T-helper 9 cell (primary cell): ENCODE results near the gene KRTAP19-5.
"Not testable (repeated sequence)": the region's sequence is repeated elsewhere in the genome, so short reads cannot be mapped to it uniquely, and the experiment has no call there.

Source experiments
- DNase-seq: peaks from one replicate; pipeline ENCODE4 v3.0.0-alpha.2; 2020
- total RNA-seq, 2 donors: gene quantifications; one replicate each; lab custom pipeline; 2026; lab: John Stamatoyannopoulos, UW

KRTAP19-5 gene
- 0 reads per million in 2 donors for total RNA-seq

DNA sequence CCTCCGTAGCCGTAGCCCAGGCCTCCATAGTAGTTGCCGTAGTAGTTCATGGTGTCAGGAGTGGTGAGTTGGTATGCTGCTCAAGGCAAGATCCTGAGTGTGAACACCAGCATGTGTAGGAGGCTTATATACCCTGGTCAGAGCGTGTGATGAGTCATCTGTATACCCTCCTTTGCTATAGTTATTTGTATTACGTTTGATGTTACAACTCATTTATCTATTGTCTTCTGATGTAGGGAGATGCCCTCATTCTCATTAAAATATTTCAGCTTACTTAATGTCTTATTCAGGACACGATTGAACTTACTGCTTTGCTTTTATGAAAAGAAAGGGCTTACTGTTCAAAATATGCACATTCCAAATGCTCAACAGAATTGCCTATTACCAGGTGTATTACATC lies at the start of gene KRTAP19-5:
Gene KRTAP19-5 (minus strand): TSS at position 101 of the 400 bp plus-strand sequence. CDS start 51 bp downstream, at position 50.
- no peak for DNase-seq

DNA sequence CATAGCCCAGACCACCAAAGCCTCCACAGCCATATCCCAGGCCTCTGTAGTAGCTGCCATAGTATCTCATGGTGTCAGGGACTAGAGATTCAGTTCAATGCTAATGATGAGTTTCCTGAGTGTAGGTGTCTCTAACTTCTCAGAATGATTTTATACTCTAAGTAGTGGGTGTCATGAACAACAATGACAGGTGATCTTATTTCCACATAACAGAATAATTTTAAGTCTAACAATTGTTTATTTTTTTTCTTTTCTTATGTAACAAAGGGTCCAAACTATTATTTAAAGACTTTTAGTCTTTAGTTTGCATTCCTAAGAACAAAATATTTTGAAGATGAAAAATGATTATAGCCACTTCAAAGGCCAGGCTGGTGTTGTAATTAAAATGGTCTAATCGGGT lies 39.8 kb upstream of the KRTAP19-5 start, which contains the start of gene KRTAP19-6:
Gene KRTAP19-6 (minus strand): TSS at position 101 of the 400 bp plus-strand sequence. CDS start 31 bp downstream, at position 70.
- no peak for DNase-seq

DNA sequence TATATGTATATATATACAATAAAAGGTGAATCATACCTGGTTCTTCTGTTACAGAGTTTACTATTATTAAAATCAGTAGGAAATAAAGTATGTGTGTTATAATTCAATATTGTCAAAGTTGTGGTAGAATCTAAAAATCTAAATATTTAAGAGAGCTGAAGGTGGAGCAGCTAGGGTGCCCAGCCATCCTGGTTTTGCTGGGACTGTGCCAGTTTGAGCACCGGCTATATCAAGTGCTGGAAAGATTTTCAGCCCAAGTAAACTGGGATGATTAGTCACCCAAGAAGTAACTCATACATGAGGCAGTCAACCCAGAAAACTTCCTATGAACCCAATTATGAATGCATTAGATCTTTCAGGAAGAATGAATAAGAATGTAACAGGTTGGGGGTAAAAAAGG lies 16.9 kb upstream of the KRTAP19-5 start:
- no peak for DNase-seq

DNA sequence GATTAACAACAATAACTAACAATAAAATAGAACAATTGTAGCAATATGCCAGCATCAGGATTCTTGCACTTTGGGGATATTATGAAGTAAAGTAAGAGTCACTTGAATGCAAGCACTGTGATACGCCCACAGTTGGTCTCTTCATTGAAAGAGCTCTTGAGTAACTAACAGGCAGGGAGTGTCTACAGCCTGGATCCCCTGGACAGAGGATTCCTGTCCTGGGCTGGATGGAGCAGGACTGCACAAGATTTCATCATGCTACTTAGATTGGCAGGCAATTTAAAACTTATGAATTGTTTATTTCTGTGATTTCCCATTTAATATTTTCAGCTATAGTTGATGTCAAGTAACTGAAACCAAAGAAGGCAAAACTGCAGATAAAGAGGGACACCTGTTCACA lies 13.7 kb upstream of the KRTAP19-5 start:
- no peak for DNase-seq

DNA sequence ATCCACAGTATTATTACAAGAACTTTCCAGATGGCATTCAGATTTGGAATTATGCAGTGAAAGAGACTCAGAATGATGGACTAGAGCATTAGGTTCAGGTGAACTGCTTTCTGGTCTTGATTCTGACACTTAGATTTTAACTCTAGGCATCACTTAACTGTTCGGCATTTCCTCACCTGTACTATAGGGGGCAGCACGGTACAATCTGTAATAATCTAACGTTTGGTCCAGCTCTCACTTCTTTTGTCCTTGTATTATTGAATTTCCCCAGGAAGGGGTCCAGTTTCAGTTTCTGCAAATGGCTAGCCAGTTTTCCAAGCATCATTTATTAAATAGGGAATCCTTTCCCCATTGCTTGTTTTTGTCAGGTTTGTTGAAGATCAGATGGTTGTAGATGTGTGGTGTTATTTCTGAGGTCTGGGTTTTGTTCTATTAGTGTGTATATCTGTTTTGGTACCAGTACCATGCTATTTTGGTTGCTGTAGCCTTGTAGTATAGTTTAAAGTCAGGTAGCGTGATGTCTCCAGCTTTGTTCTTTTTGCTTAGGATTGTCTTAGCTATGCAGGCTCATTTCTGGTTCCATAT lies 3.8 kb upstream of the KRTAP19-5 start:
- not testable (repeated sequence) for DNase-seq

DNA sequence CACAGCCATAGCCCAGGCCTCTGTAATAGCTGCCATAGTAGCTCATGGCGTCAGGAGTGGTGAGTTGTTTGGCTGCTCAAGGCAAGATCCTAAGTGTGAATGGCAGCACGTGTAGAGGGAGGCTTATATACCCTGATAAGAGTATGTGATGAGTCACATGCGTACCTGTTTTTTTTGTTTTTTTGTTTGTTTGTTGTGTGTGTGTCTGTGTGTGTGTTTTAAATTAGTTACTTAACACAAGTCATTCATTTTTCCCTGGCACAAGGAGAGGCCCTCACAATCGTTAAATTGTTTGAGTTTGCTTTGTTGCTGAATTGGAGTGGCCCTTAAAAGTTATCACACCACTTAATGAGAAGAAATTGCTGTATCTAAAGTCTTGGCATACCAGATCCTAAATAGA lies 4.9 kb downstream of the KRTAP19-5 start, which contains the start of gene KRTAP19-4:
Gene KRTAP19-4 (minus strand): TSS at position 101 of the 400 bp plus-strand sequence. CDS start 55 bp downstream, at position 46.
- DNase-seq: no peak

- no peak for DNase-seq
Measured at GRCh38 chr21:30491963-30492428, 9.9 kb downstream of the KRTAP19-5 start, which contains the start of gene KRTAP19-3. TSS of gene KRTAP19-3 (minus strand) at chr21:30492013. CDS start at chr21:30491957, 56 bp downstream.

GRCh38 chr21:30487336-30487735 lies 14.6 kb downstream of the KRTAP19-5 start, which contains the start of gene KRTAP19-2:
TSS of gene KRTAP19-2 (minus strand) at chr21:30487436. CDS start at chr21:30487348, 88 bp downstream.
- DNase-seq: no peak

DNA sequence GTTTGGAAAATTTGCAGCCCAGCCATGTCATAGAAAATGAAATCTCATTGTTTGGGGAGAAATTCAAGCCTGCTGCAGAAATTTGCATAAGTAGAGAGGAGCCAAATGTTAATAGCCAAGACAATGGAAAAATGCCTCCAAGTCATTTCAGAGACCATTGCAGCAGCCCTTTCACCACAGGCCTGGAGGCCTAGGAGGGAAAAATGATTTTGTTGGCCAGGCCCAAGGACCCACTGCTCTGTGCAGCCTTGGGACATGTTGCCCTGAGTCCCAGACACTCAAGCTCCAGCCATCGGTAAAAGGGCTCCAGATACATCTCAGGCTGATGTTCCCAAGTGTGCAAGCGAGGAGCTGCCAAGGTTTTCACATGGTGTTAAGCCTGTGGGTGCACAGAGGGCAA lies 15.8 kb downstream of the KRTAP19-5 start:
- DNase-seq: no peak

DNA sequence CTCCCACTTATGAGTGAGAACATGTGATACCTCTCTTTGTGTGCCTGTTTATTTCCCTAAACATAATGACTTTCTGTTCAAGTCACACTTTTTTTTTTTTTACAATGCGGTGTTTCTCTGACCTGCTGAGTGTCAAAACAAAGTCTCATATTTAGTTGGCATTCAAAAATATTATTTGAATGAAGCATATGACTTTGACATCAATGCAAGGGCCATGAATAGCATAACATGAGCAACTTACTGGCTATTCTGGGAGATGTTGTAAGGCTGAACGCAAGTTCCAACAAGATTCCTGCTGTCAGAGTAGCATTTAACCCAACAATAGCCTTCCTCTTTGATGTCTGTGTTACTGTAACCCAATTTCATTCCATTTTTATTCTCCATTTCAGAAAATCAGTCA lies 19.8 kb downstream of the KRTAP19-5 start:
- no peak for DNase-seq

DNA sequence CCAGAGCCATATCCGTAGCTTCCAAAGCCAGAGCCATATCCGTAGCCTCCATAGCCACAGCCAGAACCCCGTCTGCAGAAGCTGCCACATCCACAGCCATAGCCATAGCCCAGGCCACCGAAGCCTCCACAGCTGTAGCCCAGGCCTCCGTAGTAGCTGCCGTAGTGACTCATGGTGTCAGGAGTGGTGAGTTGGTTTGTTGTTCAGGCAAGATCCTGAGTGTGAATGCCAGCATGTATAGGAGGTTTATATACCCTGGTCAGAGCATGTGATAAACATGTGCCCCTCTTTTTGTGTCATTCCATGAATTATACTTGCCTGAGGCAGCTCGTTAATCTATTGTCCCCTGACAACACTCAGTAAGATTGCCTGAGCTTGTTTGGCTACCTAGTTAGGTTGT lies 21.8 kb downstream of the KRTAP19-5 start, which contains the start of gene KRTAP19-1:
Gene KRTAP19-1 (minus strand): TSS at position 223 of the 400 bp plus-strand sequence. CDS start 50 bp downstream, at position 173.
- DNase-seq: no peak

DNA sequence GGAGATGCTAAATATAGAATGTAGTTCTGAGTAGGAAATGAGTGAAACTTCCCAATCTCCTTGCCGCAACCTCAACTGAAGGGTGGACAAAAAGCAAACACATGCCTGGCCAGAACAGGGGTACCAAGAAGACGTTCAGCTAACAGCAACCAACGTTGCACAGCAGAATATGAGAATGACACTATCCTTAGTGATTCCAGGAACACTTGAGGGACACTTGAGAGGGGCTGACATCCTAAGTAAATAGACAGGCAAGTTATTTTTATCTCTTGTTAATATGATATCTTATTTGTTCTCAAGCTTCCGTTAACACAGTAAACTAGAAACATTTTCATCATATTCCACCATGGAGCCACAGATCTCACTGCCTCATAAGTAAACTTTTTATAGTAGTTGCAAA lies 22.7 kb downstream of the KRTAP19-5 start:
- DNase-seq: no peak

- DNase-seq: no peak
Measured at GRCh38 chr21:30478004-30478403, 23.9 kb downstream of the KRTAP19-5 start.

DNA sequence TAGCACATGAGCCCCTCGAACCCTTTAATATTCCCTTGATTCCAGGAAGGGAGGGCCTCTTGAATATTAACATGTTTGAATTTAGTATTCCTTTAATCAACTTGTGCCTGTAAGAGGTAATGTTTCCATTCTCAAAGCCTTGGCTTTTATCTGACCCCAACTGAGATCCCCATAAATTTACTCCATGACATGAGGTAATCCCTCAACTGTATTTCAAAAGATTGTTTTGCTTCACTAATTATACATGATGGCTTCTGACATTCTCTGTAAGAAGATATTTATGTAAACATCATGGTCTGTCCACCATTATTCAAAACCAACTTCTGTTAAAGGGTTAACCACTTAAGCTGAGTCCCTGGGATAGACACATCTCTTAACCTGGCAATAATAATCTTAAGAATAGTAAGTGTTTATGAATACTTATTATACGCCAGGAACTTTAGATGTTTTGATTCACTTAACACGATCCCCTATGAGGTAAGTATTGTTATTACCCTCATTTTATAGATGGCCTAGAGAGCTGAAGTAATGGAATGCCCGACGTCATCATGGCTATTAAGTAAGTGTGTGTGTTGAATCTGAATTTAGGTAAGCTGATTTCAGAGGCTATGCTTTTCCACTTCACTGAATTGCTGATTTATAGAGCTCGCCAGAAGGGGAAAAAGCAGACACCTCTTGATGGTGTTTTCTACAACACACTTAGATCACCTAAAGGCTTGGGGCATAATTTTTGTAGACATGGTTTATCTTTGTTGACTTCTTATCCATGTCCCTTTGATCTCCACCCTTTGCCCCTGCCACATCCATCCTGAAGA lies 32.8 kb downstream of the KRTAP19-5 start:
- DNase-seq: no peak

DNA sequence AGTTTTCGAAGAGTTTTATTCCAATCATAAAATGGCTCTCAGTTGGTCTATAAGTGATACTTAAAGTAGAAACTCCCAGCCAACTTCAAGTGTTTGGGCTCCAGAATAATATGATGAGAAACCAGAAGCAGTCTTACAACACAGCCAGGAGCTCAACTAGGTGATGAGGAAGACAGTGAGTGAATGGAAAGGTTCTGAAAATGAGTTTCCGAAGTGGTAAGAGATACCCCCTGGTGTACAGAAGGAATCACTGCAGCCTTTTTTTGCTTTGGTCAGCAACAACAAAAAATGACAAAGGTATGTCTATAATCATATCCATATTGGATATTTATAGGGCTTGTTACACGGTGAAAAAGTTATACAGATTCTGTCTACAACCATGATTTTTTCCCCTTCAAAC lies 38.2 kb downstream of the KRTAP19-5 start:
- no peak for DNase-seq
